ENCODE measurements around the gene BORCS6. TPM values are rescaled to one million over a fixed set of nuclear protein-coding genes. Genes with fewer than 3 reads are reported as not detected.

The BORCS6 gene
- polyA plus RNA-seq, 1 donor from 2014 or later = 12.1 TPM

- no peaks in the 10 kb centered on the region for H3K36me3 ChIP-seq (ENCODE audit: insufficient read depth, low read length)
- peak overlapping the region; percentile 96 for H3K4me2 ChIP-seq (ENCODE audit: low read length)
- no peak overlapping the region for H2AFZ ChIP-seq (ENCODE audit: low read depth, low read length)
- no peaks in the 10 kb centered on the region for H3K9me2 ChIP-seq (ENCODE audit: insufficient read depth, low read length)
- H3K27ac ChIP-seq (ENCODE audit: low read length) = peak overlapping the region; percentile 28
- peak overlapping the region; percentile 99 for H3K9ac ChIP-seq (ENCODE audit: low read length)
- no peaks in the 10 kb centered on the region for H3F3A ChIP-seq (ENCODE audit: insufficient read depth, low read length, poor library complexity, severe bottlenecking)
- H4K20me1 ChIP-seq (ENCODE audit: insufficient read depth) = peaks cover 11% of the 10 kb centered on the region
- H3K9me3 ChIP-seq (ENCODE audit: low read length) = no peaks in the 10 kb centered on the region
- H3K4me3 ChIP-seq (ENCODE audit: low read length) = peak overlapping the region; percentile 94
- H3K79me2 ChIP-seq (replicated peaks; ENCODE audit: insufficient read depth, low read length) = peaks cover 45% of the 10 kb centered on the region
- TF ChIP-seq RAD21 (conservative IDR thresholded peaks at IDR 0.05) (no peak), MXI1 (conservative IDR thresholded peaks at IDR 0.05; ENCODE audit: poor library complexity, severe bottlenecking) (no peak), TAF1 (IDR thresholded peaks at IDR 0.05; ENCODE audit: low read depth) (no peak), EZH2 (IDR thresholded peaks at IDR 0.05; ENCODE audit: borderline replicate concordance, insufficient read depth, low read length, poor library complexity, severe bottlenecking) (no peak), SMC3 (conservative IDR thresholded peaks at IDR 0.05; ENCODE audit: poor library complexity) (no peak), EP300 (conservative IDR thresholded peaks at IDR 0.05; ENCODE audit: poor library complexity, severe bottlenecking) (no peak), POLR2AphosphoS5 (IDR thresholded peaks at IDR 0.05) (no peak), REST (IDR thresholded peaks at IDR 0.05; ENCODE audit: borderline replicate concordance) (no peak)
- TF ChIP-seq, protein P1, sequence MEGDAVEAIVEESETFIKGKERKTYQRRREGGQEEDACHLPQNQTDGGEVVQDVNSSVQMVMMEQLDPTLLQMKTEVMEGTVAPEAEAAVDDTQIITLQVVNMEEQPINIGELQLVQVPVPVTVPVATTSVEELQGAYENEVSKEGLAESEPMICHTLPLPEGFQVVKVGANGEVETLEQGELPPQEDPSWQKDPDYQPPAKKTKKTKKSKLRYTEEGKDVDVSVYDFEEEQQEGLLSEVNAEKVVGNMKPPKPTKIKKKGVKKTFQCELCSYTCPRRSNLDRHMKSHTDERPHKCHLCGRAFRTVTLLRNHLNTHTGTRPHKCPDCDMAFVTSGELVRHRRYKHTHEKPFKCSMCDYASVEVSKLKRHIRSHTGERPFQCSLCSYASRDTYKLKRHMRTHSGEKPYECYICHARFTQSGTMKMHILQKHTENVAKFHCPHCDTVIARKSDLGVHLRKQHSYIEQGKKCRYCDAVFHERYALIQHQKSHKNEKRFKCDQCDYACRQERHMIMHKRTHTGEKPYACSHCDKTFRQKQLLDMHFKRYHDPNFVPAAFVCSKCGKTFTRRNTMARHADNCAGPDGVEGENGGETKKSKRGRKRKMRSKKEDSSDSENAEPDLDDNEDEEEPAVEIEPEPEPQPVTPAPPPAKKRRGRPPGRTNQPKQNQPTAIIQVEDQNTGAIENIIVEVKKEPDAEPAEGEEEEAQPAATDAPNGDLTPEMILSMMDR (IDR thresholded peaks at IDR 0.05; ENCODE audit: poor library complexity, severe bottlenecking) = no peak
- H3K27me3 ChIP-seq (ENCODE audit: insufficient read depth, low read depth, low read length) = no peaks in the 10 kb centered on the region
These were observed 30.3 kb downstream of the BORCS6 start for GRCh38 chr17:8159459-8160223.

GRCh38 chr17:8159032-8159400, 31.0 kb downstream of the BORCS6 start:
- no peaks in the 10 kb centered on the region for H3K9me2 ChIP-seq (ENCODE audit: insufficient read depth, low read length)
- no peaks in the 10 kb centered on the region for H3K27me3 ChIP-seq (ENCODE audit: insufficient read depth, low read depth, low read length)
- H3K79me2 ChIP-seq (replicated peaks; ENCODE audit: insufficient read depth, low read length) = peaks cover 45% of the 10 kb centered on the region
- no peak overlapping the region for H2AFZ ChIP-seq (ENCODE audit: low read depth, low read length)
- H3K4me2 ChIP-seq (ENCODE audit: low read length) = no peak overlapping the region
- peaks cover 11% of the 10 kb centered on the region for H4K20me1 ChIP-seq (ENCODE audit: insufficient read depth)
- H3K4me3 ChIP-seq (ENCODE audit: low read length) = peak overlapping the region; percentile 94
- H3K27ac ChIP-seq (ENCODE audit: low read length) = no peak overlapping the region
- no peaks in the 10 kb centered on the region for H3K36me3 ChIP-seq (ENCODE audit: insufficient read depth, low read length)
- TF ChIP-seq TAF1 (IDR thresholded peaks at IDR 0.05; ENCODE audit: low read depth) = no peak
- no peak for TF ChIP-seq MXI1 (conservative IDR thresholded peaks at IDR 0.05; ENCODE audit: poor library complexity, severe bottlenecking)
- TF ChIP-seq, protein P1 (IDR thresholded peaks at IDR 0.05; ENCODE audit: poor library complexity, severe bottlenecking) = no peak
- no peak for TF ChIP-seq RAD21 (conservative IDR thresholded peaks at IDR 0.05)
- no peak for TF ChIP-seq REST (IDR thresholded peaks at IDR 0.05; ENCODE audit: borderline replicate concordance)
- no peak for TF ChIP-seq SMC3 (conservative IDR thresholded peaks at IDR 0.05; ENCODE audit: poor library complexity)
- no peak for TF ChIP-seq EZH2 (IDR thresholded peaks at IDR 0.05; ENCODE audit: borderline replicate concordance, insufficient read depth, low read length, poor library complexity, severe bottlenecking)
- TF ChIP-seq EP300 (conservative IDR thresholded peaks at IDR 0.05; ENCODE audit: poor library complexity, severe bottlenecking) = no peak
- no peak for TF ChIP-seq POLR2AphosphoS5 (IDR thresholded peaks at IDR 0.05)
- no peaks in the 10 kb centered on the region for H3F3A ChIP-seq (ENCODE audit: insufficient read depth, low read length, poor library complexity, severe bottlenecking)
- peak overlapping the region; percentile 99 for H3K9ac ChIP-seq (ENCODE audit: low read length)
- no peaks in the 10 kb centered on the region for H3K9me3 ChIP-seq (ENCODE audit: low read length)
